Fibroblast of gingiva (primary cell): ENCODE results near the gene NUSAP1.
"Not testable (repeated sequence)": the region's sequence is repeated elsewhere in the genome, so short reads cannot be mapped to it uniquely, and the experiment has no call there.

ENCODE experiments used
- DNase-seq: peaks from one replicate; pipeline ENCODE4 v3.0.0-alpha.2; 2011; ENCODE audit warnings: low read depth

NUSAP1 gene, protein sequence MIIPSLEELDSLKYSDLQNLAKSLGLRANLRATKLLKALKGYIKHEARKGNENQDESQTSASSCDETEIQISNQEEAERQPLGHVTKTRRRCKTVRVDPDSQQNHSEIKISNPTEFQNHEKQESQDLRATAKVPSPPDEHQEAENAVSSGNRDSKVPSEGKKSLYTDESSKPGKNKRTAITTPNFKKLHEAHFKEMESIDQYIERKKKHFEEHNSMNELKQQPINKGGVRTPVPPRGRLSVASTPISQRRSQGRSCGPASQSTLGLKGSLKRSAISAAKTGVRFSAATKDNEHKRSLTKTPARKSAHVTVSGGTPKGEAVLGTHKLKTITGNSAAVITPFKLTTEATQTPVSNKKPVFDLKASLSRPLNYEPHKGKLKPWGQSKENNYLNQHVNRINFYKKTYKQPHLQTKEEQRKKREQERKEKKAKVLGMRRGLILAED

DNA sequence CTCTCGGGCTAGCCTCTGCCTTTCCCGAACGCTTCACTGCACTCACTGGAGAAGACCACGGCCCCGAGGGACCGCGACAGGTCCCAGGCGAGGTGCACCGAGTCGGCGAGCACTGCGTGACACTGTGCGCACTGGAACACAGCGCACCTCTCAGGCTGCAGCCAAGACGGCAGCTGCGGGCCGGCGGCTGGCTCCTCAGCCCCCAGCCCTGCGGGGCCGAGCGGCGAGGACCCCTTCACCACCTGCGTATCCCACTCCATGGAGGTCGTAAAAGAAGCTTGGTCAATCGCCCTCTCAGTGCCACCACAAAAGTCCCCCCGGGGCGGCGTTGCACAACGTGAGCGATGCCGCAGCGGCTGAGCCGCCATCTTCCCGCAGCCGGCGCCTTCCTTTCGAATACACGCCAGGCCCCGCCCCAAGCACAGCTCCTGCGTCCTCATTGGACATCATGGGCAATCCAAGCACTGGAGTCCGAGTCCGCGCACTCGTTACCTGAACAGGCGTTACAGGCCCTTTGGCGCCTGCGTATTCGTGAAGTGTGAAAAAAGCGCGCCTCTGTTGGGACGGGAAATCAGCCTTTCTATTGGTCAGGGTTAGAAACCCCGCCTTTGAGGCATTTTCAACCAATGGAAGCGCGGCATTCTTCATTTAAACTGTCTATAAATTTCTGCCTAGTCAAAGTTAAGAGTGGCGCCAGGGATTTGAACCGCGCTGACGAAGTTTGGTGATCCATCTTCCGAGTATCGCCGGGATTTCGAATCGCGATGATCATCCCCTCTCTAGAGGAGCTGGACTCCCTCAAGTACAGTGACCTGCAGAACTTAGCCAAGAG, at the start of gene NUSAP1, which contains the start of gene OIP5:
Gene NUSAP1 (plus strand): TSS at position 688 of the 832 bp plus-strand sequence. CDS start 77 bp downstream, at position 765.
Gene OIP5 (minus strand): TSS at position 398 of the 832 bp plus-strand sequence. CDS start 30 bp downstream, at position 368.
- DNase-seq: peak; percentile 99

DNA sequence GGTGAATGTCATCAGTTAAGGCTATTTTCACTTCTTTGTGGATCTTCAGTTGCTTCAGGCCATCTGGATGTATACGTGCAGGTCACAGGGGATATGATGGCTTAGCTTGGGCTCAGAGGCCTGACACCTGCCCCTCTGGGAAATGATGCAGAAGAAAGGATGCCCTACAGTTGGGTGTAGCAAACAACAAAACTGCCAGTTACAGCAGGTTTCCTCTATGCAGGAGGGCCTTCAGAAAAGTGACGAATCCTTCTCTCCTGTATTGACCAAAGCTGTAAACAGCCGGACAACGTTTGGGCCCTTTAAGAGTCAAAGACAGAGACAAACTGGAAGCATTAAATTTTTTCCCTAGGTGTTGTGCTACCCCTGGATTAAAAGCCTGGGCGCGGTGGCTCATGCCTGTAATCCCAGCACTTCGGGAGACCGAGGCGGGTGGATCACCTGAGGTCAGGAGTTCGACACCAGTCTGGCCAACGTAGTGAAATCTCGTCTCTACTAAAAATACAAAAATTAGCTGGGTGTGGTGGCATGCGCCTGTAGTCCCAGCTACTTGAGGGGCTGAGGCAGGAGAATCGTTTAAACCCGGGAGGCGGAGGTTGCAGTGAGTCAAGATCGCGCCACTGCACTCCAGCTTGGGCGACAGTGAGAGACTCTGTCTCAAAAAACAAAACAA, 49.6 kb upstream of the NUSAP1 start:
- DNase-seq: not testable (repeated sequence)

DNA sequence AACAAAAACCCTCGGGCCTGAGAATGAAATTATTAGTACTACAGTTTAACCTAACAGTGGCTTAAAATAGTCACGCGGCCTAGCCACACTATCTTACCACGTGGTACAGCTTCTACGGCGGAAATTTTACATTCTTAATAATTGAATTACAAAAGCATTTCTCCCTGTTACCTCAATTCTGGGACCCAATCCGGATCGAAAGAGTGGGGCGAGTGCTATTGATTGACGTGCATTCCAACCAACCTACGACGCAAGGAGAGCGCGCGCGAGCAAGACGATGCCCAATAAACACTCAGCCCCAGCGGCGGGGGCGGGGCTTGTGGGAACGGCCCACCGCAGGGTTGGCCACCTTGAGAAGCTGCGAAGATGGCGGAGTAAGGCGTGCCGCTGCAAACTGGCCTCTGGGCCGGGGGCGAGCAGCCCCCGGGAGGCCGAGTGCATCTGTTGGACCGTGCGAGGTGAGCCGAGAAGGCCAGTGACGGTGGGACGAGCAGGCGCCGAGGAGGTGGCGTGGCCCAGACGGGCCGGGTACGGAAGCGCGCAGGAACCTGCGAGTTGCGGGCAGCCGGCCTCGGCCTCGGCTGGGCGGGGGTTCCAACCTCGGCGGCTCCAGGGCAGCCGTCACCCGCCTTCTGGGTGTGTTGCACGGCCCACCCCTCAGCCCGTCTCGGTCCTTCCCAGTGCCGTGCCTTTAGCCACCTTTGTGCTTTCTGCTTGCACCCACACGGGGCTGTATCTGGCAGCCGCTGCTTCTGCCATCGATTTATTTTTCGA, 48.8 kb upstream of the NUSAP1 start:
- peak; percentile 100 for DNase-seq

DNA sequence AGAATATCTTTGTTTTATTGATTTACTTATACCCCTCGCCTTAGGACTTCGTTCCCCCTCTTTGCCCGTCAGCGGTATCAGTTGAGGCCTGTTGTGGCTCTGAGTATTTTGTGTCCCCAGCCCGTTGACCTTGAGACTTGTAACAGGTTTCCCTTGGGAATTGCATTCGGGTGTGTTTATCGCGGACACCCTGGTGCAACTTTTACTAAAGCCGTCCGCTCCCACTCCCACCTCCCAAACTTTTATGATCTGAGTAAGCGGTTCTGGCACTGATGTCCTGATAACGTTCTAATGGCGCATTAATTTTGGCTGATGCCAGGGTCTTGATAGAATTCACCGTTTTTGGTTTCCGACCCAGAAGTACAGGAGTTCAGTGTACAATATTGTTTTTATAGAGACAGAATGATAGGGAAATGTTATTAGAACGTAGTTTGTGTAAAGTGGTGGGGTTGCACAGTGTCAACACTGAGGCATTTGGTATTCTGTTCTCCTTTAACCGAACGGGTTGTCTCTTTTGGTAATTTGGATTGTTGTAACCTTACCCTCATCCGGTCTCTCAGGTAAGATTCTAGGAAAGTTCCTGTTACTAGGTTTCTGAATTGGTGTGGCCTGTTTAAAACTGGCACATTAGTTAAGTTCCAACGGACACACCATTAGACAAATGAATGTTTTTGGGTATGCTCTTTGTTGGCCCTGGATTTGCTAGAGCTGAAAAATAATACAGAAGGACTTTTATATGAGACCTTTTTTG, 48.1 kb upstream of the NUSAP1 start:
- no peak for DNase-seq

DNA sequence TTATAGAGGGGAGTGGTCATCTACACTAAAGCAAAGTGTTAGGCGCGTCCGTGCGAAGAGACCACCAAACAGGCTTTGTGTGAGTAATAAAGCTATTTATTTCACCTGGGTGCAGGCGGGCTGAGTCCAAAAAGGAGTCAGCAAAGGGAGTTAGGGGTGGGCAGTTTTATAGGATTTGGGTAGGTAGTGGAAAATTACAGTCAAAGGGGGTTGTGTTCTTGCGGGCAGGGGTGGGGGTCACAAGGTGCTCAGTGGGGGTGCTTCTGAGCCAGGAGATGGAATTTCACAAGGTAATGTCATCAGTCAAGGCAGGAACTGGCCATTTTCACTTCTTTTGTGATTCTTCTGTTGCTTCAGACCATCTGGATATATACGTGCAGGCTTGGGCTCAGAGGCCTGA, 47.4 kb upstream of the NUSAP1 start:
- no peak for DNase-seq

DNA sequence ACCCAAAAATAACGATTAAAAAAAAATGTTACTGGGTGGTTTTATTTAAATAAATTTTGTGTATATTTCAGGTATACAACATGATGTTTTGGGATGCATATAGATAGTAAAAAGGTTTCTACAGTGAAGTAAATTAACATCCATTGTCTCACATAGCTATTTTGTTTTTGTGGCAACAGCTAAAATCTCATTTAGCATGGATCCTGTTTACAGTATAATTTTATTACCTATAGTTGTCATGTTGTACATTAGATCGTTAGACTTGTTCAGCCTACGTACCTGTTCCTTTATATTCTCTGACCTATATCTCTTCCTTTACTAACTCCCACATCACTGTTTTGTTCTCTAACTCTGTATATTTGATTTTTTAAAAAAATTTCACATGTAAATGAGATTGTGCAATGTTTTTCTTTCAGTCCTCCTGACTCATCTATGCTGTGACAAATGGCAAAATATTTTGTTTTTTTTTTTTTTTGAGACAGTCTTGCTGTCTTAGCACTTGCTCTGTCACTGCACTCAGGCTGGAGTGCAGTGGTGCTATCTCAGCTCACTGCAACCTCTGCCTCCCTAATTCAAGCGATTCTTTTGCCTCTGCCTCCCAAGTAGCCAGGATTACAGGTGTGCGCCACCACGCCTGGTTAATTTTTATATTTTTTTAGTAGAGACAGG, 45.9 kb upstream of the NUSAP1 start:
- DNase-seq: peak; percentile 56

DNA sequence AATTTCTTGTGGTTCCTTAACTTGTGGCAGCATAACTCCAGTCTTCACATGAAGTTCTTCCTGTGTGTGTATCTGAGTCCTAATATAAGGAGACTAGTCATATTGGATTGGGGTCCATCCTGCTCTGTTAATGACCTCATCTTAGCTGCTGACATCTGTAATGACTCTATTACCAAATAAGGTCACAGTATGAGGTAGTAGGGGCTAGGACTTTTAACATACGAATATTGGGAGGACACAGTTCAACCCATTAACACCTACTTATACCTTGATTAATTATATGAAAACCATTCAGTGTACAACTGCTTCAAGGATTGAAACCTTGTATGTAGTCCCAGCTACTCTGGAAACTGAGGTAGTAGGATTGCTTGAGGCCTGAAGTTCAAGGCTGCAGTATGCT, 44.2 kb upstream of the NUSAP1 start:
- no peak for DNase-seq

DNA sequence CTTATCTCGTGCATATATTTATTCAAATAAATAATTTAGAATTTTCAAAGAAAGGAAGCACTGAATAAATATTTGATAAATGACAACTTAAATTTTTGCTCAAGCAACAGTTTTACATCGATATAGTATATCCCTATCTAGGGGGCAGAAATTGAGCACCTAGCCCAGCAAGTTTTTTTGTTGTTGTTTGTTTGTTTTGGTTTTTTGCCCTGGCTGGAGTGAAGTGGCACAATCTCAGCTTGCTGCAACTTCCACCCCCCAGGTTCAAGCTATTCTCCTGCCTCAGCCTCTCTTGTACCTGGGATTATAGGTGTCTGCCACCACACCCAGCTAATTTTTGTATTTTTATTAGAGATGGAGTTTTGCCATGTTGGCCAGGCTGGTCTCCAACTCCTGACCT, 42.7 kb upstream of the NUSAP1 start:
- DNase-seq: no peak

DNA sequence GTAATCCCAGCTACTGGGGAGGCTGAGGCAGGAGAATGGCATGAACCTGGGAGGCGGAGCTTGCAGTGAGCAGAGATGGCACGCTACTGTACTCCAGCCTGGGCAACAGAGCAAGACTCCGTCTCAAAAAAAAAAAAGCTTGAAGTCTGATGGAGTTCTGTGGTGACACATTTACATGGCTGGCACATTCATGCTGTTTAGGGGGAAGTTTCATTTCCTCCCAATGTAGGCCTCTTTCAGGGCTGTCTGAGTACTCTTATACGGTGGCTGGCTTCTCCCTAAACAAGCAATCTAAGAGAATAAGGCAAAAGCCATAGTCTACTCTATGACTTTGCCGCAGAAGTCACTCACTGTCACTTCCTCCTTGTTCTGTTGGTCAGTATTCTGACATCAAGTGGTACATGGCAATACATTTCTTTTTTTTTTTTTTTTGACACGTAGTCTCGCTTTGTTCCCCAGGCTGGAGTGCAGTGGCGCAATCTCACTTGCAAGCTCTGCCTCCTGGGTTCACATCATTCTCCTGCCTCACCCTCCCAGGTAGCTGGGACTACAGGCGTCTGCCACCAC, 41.5 kb upstream of the NUSAP1 start:
- no peak for DNase-seq

DNA sequence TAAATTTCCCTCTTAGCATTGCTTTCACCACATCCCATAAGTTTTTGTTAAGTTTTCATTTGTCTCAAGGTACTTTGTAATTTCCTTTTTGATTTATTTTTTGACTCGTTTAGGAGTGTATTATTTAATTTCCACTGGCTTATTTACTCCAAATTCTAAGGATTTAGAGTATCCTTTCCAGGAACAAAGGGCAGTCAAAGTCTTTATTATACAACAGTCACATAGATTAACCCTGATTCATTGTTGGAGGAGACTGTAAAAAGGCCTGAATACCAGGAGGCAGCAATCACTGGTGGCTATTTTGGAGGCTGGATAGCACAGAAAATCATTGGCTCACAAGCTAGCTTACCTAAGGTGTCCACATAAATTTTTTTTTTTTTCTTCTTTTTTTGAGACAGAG, 40.2 kb upstream of the NUSAP1 start:
- DNase-seq: no peak

DNA sequence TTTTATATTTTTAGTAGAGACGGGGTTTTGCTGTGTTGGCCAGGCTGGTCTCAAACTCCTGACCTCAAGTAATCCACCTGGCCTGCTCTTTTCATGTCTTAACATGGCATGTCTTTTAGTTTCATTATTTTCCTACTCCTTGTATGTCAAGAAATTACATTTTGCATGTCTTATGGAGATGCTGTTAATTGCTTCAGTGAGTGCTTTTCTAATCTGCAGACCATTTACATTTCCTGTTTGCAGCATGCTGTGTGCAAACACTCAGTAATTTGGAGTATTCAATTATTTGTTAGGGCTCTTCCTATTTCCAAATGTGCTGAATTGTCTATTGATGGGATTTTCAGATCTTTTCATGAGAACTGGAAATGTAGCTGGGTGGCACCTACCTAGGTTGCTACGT, 31.5 kb upstream of the NUSAP1 start:
- DNase-seq: not testable (repeated sequence)

DNA sequence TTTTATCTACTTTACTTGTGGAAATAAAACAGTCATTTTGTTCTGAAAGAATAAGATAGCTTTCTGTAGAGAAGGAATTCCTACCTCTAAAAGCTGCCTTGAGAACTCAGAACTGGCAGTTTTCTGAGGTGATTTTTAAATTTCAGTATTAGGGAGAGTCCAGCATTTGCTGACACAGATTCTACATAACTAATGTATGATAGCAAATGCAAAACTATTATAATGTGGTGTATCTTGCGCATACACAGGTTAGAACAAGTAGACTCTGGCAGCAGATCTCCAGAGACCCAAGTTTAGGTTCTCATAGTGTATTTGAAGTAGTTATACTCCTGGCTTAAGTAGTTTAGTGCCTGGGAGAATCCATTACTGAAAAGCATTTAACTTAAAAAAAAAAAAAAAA, 31.1 kb upstream of the NUSAP1 start:
- DNase-seq: no peak

DNA sequence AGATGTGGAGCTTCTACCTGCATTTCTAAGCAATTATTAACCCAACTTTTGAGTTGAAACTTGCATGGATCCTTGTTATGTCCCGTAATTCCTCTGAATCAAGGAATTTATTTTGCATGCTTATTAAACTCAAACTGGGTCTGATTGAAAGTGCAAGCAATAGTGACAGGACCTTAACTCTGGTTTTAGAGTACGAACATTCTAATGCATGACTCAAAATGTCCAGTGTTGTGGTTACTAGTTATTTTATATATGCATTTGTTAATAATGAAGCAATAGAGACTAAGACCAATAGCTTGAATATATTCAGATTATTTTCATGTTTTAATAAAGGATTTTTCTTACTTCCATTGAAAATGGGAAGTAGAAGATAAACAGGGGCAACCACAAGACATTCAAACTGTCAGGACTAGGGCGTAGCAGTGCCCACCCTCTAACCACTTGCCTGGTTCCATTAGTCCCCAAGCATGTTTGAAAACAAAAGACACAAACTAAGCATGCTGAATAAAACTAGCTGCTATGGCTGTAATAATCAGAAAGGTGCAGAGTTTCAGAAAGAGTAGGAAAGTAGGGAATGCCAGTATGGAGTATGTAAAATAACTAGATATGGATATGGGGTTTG, 28.4 kb upstream of the NUSAP1 start:
- no peak for DNase-seq

DNA sequence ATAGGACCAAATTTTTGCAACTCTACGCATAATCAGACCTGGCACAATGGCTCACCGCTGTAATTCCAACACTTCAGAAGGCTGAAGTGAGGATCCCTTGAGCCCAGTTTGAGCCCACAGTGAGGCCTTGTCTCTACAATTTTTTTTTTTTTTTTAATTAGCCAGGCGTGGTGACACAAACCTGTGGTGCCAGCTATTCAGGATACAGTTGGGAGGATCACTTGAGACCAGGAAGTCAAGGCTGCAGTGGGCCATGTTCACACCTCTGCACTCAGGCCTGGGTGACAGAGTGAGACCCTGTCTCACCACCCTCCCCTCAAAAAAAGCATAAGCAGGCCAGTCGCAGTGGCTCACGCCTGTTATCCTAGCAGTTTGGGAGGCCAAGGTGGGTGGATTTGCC, 25.0 kb upstream of the NUSAP1 start:
- DNase-seq: no peak

DNA sequence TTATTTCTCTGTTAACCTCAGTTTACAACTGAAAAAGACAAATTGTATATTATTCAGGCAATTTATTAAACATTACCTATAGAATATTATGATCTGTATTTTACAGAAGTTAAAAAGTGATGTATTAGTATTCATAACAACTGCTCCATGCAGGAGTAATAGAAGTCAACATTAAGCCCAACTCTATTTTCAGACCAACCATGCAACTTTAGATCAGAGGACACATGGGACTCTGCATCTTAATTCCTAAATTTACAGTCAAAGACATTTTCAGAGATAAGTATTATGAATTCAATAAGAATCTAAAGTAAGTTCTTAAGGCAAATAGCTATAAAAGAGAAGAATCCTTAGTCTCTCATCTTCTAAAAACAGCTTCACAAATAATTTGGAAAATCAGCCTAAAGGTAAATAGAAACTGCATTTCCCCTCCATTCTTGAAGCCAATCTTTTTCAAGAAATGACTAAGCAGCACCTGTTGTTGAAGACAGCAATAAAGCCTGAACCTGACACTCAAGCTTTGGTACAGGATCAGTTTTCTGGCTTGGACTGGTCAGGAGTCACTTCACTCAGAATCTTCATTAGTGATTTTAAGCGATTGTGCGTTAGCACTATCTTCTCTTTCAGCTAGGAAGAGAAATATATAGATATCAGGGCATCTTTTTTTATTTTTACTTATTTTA, 23.3 kb upstream of the NUSAP1 start:
- no peak for DNase-seq

DNA sequence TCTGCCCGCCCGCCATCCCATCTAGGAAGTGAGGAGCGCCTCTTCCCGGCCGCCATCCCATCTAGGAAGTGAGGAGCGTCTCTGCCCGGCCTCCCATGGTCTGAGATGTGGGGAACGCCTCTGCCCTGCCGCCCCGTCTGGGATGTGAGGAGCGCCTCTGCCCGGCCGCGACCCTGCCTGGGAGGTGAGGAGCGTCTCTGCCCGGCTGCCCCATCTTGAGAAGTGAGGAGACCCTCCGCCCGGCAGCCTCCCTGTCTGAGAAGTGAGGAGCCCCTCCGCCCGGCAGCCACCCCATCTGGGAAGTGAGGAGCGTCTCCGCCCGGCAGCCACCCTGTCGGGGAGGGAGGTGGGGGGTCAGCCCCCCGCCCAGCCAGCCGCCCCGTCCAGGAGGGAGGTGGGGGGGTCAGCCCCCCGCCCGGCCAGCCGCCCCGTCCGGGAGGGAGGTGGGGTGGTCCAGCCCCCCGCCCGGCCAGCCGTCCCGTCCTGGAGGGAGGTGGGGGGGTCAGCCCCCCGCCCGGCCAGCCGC, 11.8 kb upstream of the NUSAP1 start:
- not testable (repeated sequence) for DNase-seq

DNA sequence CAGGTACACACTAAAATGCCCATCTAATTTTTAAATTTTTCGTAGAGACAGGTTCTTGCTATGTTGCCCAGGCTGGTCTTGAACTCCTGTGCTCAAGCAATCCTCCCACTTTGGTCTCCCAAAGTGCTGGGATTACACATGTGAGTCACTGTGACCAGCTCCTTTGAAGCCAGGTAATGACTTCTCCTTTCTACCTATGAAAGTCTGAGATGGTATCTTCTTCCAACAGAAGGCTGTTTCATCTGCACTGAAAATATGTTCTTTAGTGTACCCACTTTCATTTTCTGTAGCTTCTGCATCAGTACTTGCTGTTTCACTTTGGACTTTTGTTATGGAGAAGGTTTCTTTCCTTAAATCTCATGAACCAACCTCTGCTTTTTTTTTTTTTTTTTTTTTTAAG, 9.1 kb upstream of the NUSAP1 start:
- no peak for DNase-seq

DNA sequence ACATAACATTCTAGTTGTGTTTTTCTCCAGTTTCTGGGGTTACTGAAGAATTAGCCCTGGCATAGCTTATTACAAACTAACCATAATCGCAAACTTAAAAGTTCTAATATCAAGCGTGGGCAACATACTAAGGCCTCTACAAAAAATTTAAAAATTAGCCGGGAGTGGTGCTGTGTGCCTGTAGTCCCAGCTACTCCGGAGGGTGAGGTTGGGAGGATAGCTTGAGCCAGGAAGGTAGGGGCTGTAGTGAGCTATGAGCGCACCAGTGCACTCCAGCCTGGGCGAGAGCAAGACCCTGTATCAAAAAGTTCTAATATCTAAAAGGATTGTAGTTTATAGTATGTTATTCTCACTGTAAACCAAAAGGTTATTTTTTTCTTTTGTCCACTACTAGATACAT, 1.4 kb upstream of the NUSAP1 start:
- DNase-seq: no peak

DNA sequence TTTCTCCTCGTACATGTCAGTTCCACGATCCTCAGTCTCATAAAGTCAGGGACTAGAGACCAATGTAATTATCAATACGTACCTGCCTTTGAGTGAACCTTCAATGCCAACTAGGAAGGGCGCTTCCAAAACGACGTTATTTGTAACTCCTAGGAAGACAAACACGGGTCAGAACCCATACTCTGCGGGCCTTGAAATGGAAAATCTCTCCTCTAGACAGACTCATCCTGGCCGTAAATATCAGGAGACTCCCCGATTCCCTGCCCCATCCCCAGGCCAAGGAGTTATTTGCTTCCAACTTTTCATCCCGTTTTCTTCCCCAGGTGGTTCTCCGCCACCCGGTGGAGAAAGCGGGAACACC, 868 bp upstream of the NUSAP1 start:
- DNase-seq: peak; percentile 36
